BLaER1 (cell line): ENCODE data around the gene MMEL1.

Experiments used
- H3K27ac ChIP-seq: shearing (Covaris generic); formaldehyde crosslinking; 2 replicates; pipeline ENCODE4 v1.8.1; 2022
- H3K27me3 ChIP-seq: shearing (Covaris generic); formaldehyde crosslinking; 2 replicates; pipeline ENCODE4 v1.8.1; 2022
- H3K36me3 ChIP-seq: shearing (Covaris generic); formaldehyde crosslinking; 2 replicates; pipeline ENCODE4 v1.8.1; 2022
- H3K4me1 ChIP-seq: shearing (Covaris generic); formaldehyde crosslinking; 2 replicates; pipeline ENCODE4 v1.8.1; 2022
- H3K4me2 ChIP-seq: shearing (Covaris generic); formaldehyde crosslinking; 2 replicates; pipeline ENCODE4 v1.8.1; 2022
- H3K4me3 ChIP-seq: shearing (Covaris generic); formaldehyde crosslinking; 2 replicates; pipeline ENCODE4 v1.8.1; 2022
- H3K9ac ChIP-seq: shearing (Covaris generic); formaldehyde crosslinking; 2 replicates; pipeline ENCODE4 v1.8.1; 2022
- H3K9me3 ChIP-seq: shearing (Covaris generic); formaldehyde crosslinking; 2 replicates; pipeline ENCODE4 v1.8.1; 2022
- H4K20me1 ChIP-seq: shearing (Covaris generic); formaldehyde crosslinking; 2 replicates; pipeline ENCODE4 v1.8.1; 2022
- Cebpa-rat ChIP-seq: shearing (Covaris generic); IDR thresholded peaks from 2 replicates; pipeline ENCODE4 v1.8.1; 2022

MMEL1 gene

GRCh38 chr1:2541619-2542245, 91.1 kb downstream of the MMEL1 start:
- Histone ChIP-seq H3K27ac (no peak overlapping the region), H3K4me1 (peaks cover 68% of the 10 kb centered on the region), H3K36me3 (no peaks in the 10 kb centered on the region), H3K4me2 (no peak overlapping the region), H4K20me1 (no peaks in the 10 kb centered on the region), H3K9me3 (no peaks in the 10 kb centered on the region), H3K27me3 (peaks cover 4% of the 10 kb centered on the region; the same call in 1 of the 2 replicates), H3K9ac (no peak overlapping the region), H3K4me3 (no peak overlapping the region)
- TF ChIP-seq Cebpa-rat: no peak

GRCh38 chr1:2540816-2541492, 91.9 kb downstream of the MMEL1 start:
- Histone ChIP-seq H3K9ac (no peak overlapping the region), H3K4me2 (peak overlapping the region; percentile 79), H3K36me3 (no peaks in the 10 kb centered on the region), H4K20me1 (no peaks in the 10 kb centered on the region), H3K4me1 (peaks cover 62% of the 10 kb centered on the region), H3K4me3 (no peak overlapping the region), H3K27ac (no peak overlapping the region), H3K9me3 (no peaks in the 10 kb centered on the region), H3K27me3 (peaks cover 4% of the 10 kb centered on the region; the same call in 1 of the 2 replicates)
- TF ChIP-seq Cebpa-rat: no peak
